K562 (cell line): ENCODE measurements around the gene PLA2R1.

Source experiments
- CBFB ChIP-seq: sonication (generic); formaldehyde crosslinking; IDR thresholded peaks from 2 replicates; pipeline ENCODE4 v1.4.0; 2020; ENCODE audit warnings: mild to moderate bottlenecking, missing genetic modification reagents
- EP300 ChIP-seq: IDR thresholded peaks from 2 replicates; pipeline ENCODE4 v1.6.1; 2012; ENCODE audit warnings: low read length, improper control_type of control experiment
- MAFK ChIP-seq: IDR thresholded peaks from 2 replicates; pipeline ENCODE4 v1.6.1; 2011; ENCODE audit warnings: low read length, improper control_type of control experiment
- POLR2A ChIP-seq: fragments of 450-650 bp; conservative IDR thresholded peaks from 2 replicates; pipeline ENCODE4 v1.6.1; 2016
- YY1 ChIP-seq, 3 experiments: IDR thresholded peaks; 2 replicates each; pipeline ENCODE4 v1.6.1; 2011; ENCODE audit warnings: low read length in 2 of 3, mild to moderate bottlenecking in 2 of 3, moderate library complexity in 2 of 3, borderline replicate concordance in 1 of 3, control low read depth in 1 of 3, low read depth in 1 of 3; ENCODE audit not compliant: insufficient read depth in 3 of 3, insufficient replicate concordance in 2 of 3, control insufficient read depth in 1 of 3, insufficient read length in 1 of 3; ENCODE audit errors: extremely low read depth in 1 of 3
- ZNF561 ChIP-seq: fragments of 450-650 bp; formaldehyde crosslinking; conservative IDR thresholded peaks from 2 replicates; pipeline ENCODE4 v1.4.0; 2020; ENCODE audit warnings: mild to moderate bottlenecking, moderate library complexity

DNA sequence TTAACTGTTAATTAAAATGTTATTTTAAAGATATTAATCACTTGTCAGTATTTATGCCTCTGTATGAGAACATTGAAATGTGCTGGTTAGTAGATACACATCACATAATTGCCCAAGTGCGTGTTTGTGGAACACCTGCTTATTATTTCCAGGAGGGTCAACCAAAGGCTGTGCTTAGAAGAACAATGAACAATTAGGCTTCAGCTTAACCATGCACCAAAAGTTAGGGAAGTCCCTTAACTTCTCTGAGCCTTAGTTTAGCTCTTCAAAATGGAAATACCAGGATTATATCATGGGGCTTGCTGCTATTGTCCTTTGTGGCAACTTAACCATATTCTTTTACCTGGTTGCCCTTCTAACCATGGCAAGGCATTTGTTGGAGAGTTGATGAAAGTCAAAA is 43.0 kb upstream of the PLA2R1 start:
- TF ChIP-seq CBFB (CRISPR knock-in tag) = no peak
- no peak for TF ChIP-seq POLR2A
- TF ChIP-seq YY1 (IDR thresholded peaks at IDR 0.05; ENCODE audit: borderline replicate concordance in 1 of 3, control insufficient read depth in 1 of 3, extremely low read depth in 1 of 3, insufficient read depth in 3 of 3, insufficient read length in 1 of 3, insufficient replicate concordance in 2 of 3, low read depth in 1 of 3, low read length in 2 of 3) = no peak
- TF ChIP-seq MAFK = no peak
- no peak for TF ChIP-seq EP300
- TF ChIP-seq ZNF561 (CRISPR knock-in tag) = no peak
